GM12873 (cell line): Measurements from ENCODE around the gene CYBRD1.

Source experiments
- TF ChIP-seq, protein P1 (sequence below): IDR thresholded peaks from 2 replicates; pipeline ENCODE4 v1.5.1; 2012; ENCODE audit warnings: low read depth, mild to moderate bottlenecking, moderate library complexity, low read length, control low read depth; ENCODE audit not compliant: insufficient read depth; ENCODE audit errors: missing control alignments

The CYBRD1 gene

GRCh38 chr2:171547256-171547655 lies 25.0 kb downstream of the CYBRD1 start:
- TF ChIP-seq, protein P1, sequence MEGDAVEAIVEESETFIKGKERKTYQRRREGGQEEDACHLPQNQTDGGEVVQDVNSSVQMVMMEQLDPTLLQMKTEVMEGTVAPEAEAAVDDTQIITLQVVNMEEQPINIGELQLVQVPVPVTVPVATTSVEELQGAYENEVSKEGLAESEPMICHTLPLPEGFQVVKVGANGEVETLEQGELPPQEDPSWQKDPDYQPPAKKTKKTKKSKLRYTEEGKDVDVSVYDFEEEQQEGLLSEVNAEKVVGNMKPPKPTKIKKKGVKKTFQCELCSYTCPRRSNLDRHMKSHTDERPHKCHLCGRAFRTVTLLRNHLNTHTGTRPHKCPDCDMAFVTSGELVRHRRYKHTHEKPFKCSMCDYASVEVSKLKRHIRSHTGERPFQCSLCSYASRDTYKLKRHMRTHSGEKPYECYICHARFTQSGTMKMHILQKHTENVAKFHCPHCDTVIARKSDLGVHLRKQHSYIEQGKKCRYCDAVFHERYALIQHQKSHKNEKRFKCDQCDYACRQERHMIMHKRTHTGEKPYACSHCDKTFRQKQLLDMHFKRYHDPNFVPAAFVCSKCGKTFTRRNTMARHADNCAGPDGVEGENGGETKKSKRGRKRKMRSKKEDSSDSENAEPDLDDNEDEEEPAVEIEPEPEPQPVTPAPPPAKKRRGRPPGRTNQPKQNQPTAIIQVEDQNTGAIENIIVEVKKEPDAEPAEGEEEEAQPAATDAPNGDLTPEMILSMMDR: no peak

GRCh38 chr2:171547720-171548119 lies 25.4 kb downstream of the CYBRD1 start:
- TF ChIP-seq, protein P1: no peak

DNA sequence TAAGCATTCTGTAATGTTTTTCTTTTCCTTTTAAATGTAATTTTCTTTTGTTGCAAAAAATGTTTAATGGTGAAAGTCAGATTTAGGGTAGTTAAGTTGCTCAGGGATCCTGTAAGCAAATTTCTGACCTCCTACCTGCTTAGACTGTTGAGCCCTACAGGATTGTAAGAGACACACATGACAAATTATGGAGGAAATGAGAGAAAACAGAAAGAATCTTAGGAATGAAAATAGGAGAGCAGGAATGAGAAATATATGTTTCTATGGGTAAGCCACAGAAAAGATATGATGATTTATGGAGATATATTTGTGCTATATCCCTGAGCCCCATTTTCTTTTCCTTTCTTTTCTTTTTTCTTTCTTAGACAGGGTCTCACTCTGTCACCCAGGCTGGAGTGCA lies 28.3 kb downstream of the CYBRD1 start:
- TF ChIP-seq, protein P1: no peak

- TF ChIP-seq, protein P1: no peak
Measured at GRCh38 chr2:171551836-171552235, 29.6 kb downstream of the CYBRD1 start.

GRCh38 chr2:171553236-171553635 lies 31.0 kb downstream of the CYBRD1 start:
- TF ChIP-seq, protein P1: no peak

- TF ChIP-seq, protein P1: no peak
Measured at GRCh38 chr2:171553858-171554257, 31.6 kb downstream of the CYBRD1 start.

DNA sequence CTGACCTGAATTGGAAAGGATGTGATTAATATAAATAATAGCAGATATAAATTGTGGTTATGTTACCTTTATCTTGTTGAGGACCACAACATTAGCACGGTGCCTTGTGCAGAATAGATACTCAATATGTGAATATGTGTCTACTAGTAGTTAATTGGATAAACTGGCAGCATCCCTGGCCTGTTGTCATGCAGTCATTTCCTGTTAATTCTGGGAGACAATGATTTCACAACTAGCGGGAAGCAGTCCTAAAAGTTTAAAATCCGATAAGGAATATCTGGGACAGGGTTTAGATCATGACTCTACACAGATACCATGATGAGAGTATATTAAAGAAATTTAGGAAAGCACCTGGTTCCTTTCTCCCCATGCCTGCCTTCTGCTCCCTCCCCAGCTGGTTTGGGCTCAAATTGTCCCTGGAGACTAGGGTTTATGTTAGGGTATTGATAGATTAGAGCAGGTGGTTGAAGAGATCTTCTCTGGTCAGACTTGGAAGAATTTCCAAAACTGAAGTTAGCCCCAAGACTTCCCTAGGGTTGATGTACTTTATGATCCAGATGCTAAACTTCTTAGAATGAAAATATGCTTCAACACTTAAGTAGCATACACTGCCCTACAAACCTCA lies 32.8 kb downstream of the CYBRD1 start:
- TF ChIP-seq, protein P1: no peak

DNA sequence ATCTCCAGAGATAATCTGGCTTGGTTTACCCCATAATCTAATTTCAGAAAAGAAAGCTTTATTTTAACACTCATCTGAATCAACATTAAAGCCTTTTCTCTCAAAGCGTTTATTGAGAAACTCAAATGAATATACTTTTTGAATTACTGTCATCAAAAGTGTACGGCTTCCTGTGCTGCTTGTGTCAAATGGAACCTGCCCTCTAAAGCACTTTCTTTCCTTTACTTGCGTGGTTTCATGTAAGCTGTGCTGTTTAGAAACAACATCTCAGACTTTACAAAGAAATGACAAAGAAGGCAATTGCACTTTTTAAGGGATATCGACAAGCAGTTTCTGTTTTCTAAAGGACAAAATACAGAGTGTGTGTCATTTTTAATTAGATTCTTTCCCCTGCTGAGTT lies 35.1 kb downstream of the CYBRD1 start:
- TF ChIP-seq, protein P1: no peak
